Measurements from ENCODE around the gene P2RY8. TPM values are rescaled to one million over a fixed set of nuclear protein-coding genes. Genes with fewer than 3 reads are reported as not detected.
"Not testable (repeated sequence)": the region's sequence is repeated elsewhere in the genome, so short reads cannot be mapped to it uniquely, and the experiment has no call there.

Gene P2RY8
- total RNA-seq, 4 donors from 2014 or later = 0.34 to 1.3 (median 0.64) TPM

DNA sequence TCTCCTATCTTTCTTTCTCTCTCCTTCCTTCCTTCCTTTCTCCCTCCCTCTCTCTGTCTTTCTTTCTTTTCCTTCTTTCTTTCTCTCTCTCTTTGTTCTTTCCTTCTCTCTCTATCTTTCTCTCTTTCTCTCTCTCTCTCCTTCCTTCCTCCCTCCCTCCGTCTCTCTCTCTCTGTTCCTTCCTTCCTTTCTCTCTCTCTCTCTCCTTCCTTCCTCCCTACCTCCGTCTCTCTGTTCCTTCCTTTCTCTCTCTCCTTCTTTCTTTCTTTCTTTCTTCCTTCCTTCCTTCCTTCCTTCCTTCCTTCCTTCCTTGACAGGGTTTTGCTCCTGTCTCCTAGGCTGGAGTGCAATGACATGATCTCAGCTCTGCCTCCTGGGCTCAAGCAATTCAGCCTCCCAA is 24.2 kb upstream of the P2RY8 start:
- intact Hi-C loops (cut with DNase I) = no loop called here
- no peaks in the 10 kb centered on the region for H3K4me1 ChIP-seq

DNA sequence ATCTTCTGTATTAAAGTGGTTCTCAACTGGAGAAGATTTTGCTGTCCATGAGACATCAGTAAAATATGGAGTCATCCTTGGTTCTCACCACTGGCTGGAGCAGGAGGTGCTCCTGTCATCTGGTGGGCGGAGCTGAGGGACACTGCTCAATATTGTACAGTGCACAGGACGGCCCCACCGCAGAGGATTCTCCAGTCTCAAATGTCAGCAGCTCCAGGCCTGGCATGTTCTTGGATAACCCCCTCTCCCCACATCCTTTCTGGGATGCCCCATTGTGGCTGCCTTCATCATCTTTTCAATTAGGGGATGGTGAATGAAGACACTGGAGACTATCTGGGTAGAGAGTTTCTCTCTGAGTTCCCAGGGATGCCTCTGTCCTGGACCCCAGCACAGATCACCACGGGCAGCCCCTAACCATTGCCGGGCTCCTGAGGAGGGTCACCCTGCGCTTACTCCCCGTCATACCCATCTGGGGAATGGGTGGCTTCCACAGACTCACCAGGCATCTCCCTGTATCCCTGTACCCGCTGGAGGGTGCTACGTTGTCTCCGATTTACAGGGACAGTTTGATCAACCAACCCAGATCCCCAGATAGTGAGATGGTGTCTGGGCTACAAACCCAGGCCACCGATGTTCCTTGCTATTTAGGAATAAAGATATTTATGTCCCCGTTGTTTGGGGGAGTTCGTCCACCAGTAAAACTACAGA is 21.9 kb upstream of the P2RY8 start:
- Histone ChIP-seq H3K36me3 (no peaks in the 10 kb centered on the region), H3K27me3 (no peaks in the 10 kb centered on the region), H3K4me1 (no peaks in the 10 kb centered on the region), H3K27ac (no peak overlapping the region), H3K9me3 (no peaks in the 10 kb centered on the region), H3K4me3 (no peak overlapping the region)
- TF ChIP-seq POLR2A (IDR thresholded peaks at IDR 0.05) = no peak
- TF ChIP-seq, protein P1, sequence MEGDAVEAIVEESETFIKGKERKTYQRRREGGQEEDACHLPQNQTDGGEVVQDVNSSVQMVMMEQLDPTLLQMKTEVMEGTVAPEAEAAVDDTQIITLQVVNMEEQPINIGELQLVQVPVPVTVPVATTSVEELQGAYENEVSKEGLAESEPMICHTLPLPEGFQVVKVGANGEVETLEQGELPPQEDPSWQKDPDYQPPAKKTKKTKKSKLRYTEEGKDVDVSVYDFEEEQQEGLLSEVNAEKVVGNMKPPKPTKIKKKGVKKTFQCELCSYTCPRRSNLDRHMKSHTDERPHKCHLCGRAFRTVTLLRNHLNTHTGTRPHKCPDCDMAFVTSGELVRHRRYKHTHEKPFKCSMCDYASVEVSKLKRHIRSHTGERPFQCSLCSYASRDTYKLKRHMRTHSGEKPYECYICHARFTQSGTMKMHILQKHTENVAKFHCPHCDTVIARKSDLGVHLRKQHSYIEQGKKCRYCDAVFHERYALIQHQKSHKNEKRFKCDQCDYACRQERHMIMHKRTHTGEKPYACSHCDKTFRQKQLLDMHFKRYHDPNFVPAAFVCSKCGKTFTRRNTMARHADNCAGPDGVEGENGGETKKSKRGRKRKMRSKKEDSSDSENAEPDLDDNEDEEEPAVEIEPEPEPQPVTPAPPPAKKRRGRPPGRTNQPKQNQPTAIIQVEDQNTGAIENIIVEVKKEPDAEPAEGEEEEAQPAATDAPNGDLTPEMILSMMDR (IDR thresholded peaks at IDR 0.05) = no peak
- DNase-seq = no peak
- WGBS, 2 donors = 86 to 87% methylated on average over 12 to 13 of the region's 13 CpGs
- intact Hi-C loops (cut with DNase I) = no loop called here

More for the DNA sequence above, 24.2 kb upstream of the P2RY8 start:
- no peaks in the 10 kb centered on the region for H3K36me3 ChIP-seq
- no peaks in the 10 kb centered on the region for H3K27me3 ChIP-seq
- no peak for DNase-seq
- TF ChIP-seq, protein P1 (IDR thresholded peaks at IDR 0.05) = no peak
- TF ChIP-seq POLR2A (IDR thresholded peaks at IDR 0.05) = no peak
- H3K27ac ChIP-seq = no peak overlapping the region
- WGBS, 2 donors = 27 to 51% methylated on average over 2 of the region's 2 CpGs
- no peak overlapping the region for H3K4me3 ChIP-seq
- no peaks in the 10 kb centered on the region for H3K9me3 ChIP-seq

DNA sequence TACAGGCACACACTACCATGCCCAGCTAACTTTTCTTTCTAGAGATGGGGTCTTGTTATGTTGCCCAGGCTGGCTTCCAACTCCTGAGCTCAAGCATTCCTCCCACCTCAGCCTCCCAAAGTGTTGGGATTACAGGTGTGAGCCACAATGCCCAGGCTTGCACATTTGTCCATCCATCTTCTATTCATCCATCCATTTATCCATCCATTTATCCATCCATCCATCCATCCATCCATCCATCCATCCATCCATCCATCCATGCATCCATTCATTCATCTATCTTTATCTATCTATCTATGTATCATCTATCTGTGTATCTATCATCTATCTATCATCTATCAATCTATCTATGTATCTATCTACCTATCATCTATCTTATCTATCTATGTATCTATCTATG is 20.5 kb upstream of the P2RY8 start:
- H3K27me3 ChIP-seq; intact Hi-C loops (cut with DNase I); DNase-seq; H3K36me3 ChIP-seq; H3K4me3 ChIP-seq; H3K27ac ChIP-seq; H3K9me3 ChIP-seq; H3K4me1 ChIP-seq: not testable (repeated sequence)

DNA sequence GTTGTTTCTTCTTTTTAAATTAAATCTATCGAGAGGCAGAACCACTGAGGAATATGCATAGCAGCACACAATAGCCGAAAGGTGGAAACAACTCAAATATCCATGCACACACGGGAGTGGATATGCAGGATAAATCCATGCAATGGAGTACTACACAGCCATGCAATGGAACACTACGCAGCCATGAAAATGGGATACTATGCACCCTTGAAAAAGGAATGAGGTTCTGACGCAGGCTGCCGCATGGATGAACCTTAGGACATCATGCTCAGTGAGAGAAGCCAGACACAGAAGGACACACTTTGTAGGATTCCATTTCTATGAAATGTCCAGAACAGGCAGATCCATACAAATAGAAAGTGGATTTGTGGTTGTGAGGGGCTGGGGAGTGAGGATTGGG is 18.4 kb upstream of the P2RY8 start:
- WGBS, 2 donors = 78 to 81% methylated on average over 6 of the region's 6 CpGs
- no peak for DNase-seq
- Histone ChIP-seq H3K9me3 (no peaks in the 10 kb centered on the region), H3K4me3 (no peak overlapping the region), H3K27me3 (no peaks in the 10 kb centered on the region), H3K36me3 (no peaks in the 10 kb centered on the region), H3K27ac (no peak overlapping the region), H3K4me1 (no peaks in the 10 kb centered on the region)
- intact Hi-C loops (cut with DNase I) = no loop called here
- TF ChIP-seq POLR2A (IDR thresholded peaks at IDR 0.05) = no peak
- TF ChIP-seq, protein P1 (IDR thresholded peaks at IDR 0.05) = no peak

DNA sequence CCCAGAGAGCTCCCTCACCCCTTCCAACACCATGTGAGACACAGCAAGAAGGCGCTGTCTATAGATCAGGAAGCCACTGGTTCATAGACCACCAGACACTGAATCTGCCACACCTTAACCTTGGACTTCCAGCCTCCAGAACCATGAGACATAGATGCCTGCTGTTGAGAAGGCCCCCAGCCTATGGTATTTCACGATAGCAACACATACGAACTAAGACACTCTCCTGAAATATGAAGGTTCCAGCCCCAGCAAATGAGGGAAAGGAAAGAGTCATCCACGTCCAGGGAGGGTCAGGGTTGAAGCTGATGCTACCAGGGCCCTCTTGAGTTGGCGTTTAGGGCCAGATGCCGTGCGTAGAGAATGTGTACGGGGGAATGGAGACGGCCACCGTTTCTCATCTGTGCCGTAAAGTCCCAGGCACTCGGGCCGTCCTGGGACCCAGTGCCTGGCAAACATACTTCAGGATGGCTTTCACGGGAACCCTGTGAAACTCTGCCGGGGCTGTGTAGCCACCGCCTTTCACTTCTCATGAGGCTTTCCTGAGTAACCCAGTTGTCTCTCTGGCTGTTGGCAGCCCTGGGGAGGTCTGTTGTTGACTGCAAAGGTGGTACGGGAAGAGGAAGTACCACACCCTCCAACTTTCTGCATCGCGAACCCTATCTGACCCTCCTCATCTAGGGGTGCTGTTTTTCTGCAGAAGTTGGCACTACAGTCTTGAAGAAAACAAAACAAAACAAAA is 17.7 kb upstream of the P2RY8 start:
- no peak for DNase-seq
- H3K36me3 ChIP-seq = no peaks in the 10 kb centered on the region
- peak in 1 of 4 donors; percentile 22 for TF ChIP-seq POLR2A (IDR thresholded peaks at IDR 0.05)
- TF ChIP-seq, protein P1 (IDR thresholded peaks at IDR 0.05) = no peak
- intact Hi-C loops (cut with DNase I) = no loop called here
- H3K9me3 ChIP-seq = no peaks in the 10 kb centered on the region
- no peaks in the 10 kb centered on the region for H3K4me1 ChIP-seq
- peak overlapping the region in 2 of 4 donors; percentile 34 to 50 for H3K27ac ChIP-seq
- no peaks in the 10 kb centered on the region for H3K27me3 ChIP-seq
- H3K4me3 ChIP-seq = no peak overlapping the region
- WGBS, 2 donors = 69 to 77% methylated on average over 11 to 15 of the region's 19 CpGs
